MM.1S (cell line): ENCODE measurements around the gene PPAN.

Experiments used
- EZH2 ChIP-seq: fragments of 300-600 bp; sonication (generic); optimal IDR thresholded peaks from 2 replicates; pipeline ENCODE3; 2017; ENCODE audit warnings: low read depth, mild to moderate bottlenecking, antibody characterized with exemption, low read length, mixed read lengths
- EZH2phosphoT487 ChIP-seq: fragments of 300-600 bp; sonication (generic); IDR thresholded peaks from 2 replicates; pipeline ENCODE4 v1.6.1; 2018; ENCODE audit warnings: antibody characterized with exemption, low read length
- TF ChIP-seq, protein P1 (sequence below): fragments of 300-600 bp; sonication (generic); IDR thresholded peaks from 2 replicates; pipeline ENCODE4 v1.5.1; 2016; ENCODE audit warnings: antibody characterized with exemption, low read length, mixed read lengths

DNA sequence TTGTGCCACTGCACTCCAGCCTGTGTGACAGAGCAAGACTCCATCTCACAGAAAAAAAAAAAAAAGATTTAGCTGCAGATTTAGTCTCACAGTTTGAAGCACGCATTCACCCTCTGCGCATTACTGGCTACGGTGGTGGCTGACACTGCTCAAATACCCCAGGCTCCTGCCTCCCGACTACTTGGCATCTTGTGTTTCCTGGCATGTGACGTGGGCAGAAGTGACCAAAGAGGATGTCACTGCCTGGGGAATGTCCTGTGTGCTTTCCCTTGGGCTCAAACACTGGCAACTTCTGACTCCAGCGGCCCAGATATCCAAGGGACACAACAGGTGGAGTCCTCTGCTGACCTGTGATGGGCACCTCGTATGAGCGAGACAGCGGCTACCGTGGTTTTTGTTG lies 38.2 kb downstream of the PPAN start:
- TF ChIP-seq, protein P1, sequence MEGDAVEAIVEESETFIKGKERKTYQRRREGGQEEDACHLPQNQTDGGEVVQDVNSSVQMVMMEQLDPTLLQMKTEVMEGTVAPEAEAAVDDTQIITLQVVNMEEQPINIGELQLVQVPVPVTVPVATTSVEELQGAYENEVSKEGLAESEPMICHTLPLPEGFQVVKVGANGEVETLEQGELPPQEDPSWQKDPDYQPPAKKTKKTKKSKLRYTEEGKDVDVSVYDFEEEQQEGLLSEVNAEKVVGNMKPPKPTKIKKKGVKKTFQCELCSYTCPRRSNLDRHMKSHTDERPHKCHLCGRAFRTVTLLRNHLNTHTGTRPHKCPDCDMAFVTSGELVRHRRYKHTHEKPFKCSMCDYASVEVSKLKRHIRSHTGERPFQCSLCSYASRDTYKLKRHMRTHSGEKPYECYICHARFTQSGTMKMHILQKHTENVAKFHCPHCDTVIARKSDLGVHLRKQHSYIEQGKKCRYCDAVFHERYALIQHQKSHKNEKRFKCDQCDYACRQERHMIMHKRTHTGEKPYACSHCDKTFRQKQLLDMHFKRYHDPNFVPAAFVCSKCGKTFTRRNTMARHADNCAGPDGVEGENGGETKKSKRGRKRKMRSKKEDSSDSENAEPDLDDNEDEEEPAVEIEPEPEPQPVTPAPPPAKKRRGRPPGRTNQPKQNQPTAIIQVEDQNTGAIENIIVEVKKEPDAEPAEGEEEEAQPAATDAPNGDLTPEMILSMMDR, result no peak
- TF ChIP-seq EZH2 (no peak), EZH2phosphoT487 (no peak)
